ENCODE data around the gene PMPCA. TPM values are rescaled to one million over a fixed set of nuclear protein-coding genes. Genes with fewer than 3 reads are reported as not detected.

Gene PMPCA
- polyA plus RNA-seq, 1 of the 3 experiments (the other 2 are of a cell fraction), result 125 TPM

- TF ChIP-seq, protein P1, sequence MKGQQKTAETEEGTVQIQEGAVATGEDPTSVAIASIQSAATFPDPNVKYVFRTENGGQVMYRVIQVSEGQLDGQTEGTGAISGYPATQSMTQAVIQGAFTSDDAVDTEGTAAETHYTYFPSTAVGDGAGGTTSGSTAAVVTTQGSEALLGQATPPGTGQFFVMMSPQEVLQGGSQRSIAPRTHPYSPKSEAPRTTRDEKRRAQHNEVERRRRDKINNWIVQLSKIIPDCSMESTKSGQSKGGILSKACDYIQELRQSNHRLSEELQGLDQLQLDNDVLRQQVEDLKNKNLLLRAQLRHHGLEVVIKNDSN (IDR thresholded peaks at IDR 0.05; ENCODE audit: borderline replicate concordance, low read depth), result no peak
- TF ChIP-seq REST (IDR thresholded peaks at IDR 0.05; ENCODE audit: low read depth, low read length) (no peak), YY1 (IDR thresholded peaks at IDR 0.05; ENCODE audit: low read depth) (no peak), RXRA (IDR thresholded peaks at IDR 0.05; ENCODE audit: borderline replicate concordance, low read depth) (no peak), EP300 (IDR thresholded peaks at IDR 0.05; ENCODE audit: borderline replicate concordance in 1 of 2, low read depth in 1 of 2, low read length in 1 of 2) (no peak), CHD2 (IDR thresholded peaks at IDR 0.05; ENCODE audit: low read length, partially characterized antibody) (no peak)
- 91% methylated on average over 9 of the region's 18 CpGs for WGBS (ENCODE audit: low lambda C conversion rate)
- CTCF ChIA-PET, result interaction anchor here (1.3 to 3.9 kb wide), 4 partner anchors 15 to 66 kb away, joined by 3 to 15 read pairs (median 4); partner anchors contain the start of genes DNLZ and SNAPC4
Measured at GRCh38 chr9:136379003-136379287, 31.5 kb upstream of the PMPCA start.

GRCh38 chr9:136379401-136379800, 31.1 kb upstream of the PMPCA start:
- Histone ChIP-seq H3K9ac (no peak overlapping the region), H3K4me1 (ENCODE audit: control insufficient read depth in 1 of 2, insufficient read depth in 2 of 2, low read depth in 1 of 2, low read length in 1 of 2) (peaks cover 0 to 17% of the 10 kb centered on the region in 2 experiments; a peak in 1 of 4 replicates), H3K9me2 (no peaks in the 10 kb centered on the region), H3K36me3 (replicated peaks in 1 of 2; ENCODE audit: control insufficient read depth in 1 of 2, insufficient read depth in 2 of 2, low read length in 1 of 2) (peaks cover 1 to 78% of the 10 kb centered on the region in 2 experiments), H3K4me2 (no peak overlapping the region), H3K27me3 (ENCODE audit: insufficient read depth) (no peaks in the 10 kb centered on the region), H3K9me3 (no peaks in the 10 kb centered on the region), H3K79me2 (ENCODE audit: insufficient read depth) (no peaks in the 10 kb centered on the region), H3K27ac (ENCODE audit: low read depth in 2 of 2, low read length in 1 of 2) (no peak overlapping the region), H4K20me1 (ENCODE audit: insufficient read depth) (no peaks in the 10 kb centered on the region), H3K4me3 (ENCODE audit: low read depth in 2 of 2, low read length in 1 of 2) (no peak overlapping the region), H2AFZ (ENCODE audit: low read depth) (no peak overlapping the region), H3F3A (replicated peaks; ENCODE audit: insufficient read depth) (no peaks in the 10 kb centered on the region)
- ChIA-PET CTCF (interaction anchor here (1.3 to 3.9 kb wide), 4 partner anchors 16 to 66 kb away, joined by 3 to 15 read pairs (median 4); partner anchors contain the start of genes DNLZ and SNAPC4), POLR2A (no interaction called here)
- no peak for DNase-seq
- 100% methylated on average over 4 of the region's 11 CpGs for WGBS (ENCODE audit: low lambda C conversion rate)
- no peak for TF ChIP-seq FOSL2 (IDR thresholded peaks at IDR 0.05; ENCODE audit: borderline replicate concordance, low read depth)
- TF ChIP-seq POLR2AphosphoS5 (IDR thresholded peaks at IDR 0.05; ENCODE audit: low read depth, low read length), result no peak
- no peak for TF ChIP-seq USF2 (IDR thresholded peaks at IDR 0.05; ENCODE audit: borderline replicate concordance, low read depth, low read length)
- no peak for TF ChIP-seq RXRA (IDR thresholded peaks at IDR 0.05; ENCODE audit: borderline replicate concordance, low read depth)
- TF ChIP-seq TAF1 (IDR thresholded peaks at IDR 0.05; ENCODE audit: borderline replicate concordance, low read depth, low read length), result no peak
- TF ChIP-seq, protein P2, sequence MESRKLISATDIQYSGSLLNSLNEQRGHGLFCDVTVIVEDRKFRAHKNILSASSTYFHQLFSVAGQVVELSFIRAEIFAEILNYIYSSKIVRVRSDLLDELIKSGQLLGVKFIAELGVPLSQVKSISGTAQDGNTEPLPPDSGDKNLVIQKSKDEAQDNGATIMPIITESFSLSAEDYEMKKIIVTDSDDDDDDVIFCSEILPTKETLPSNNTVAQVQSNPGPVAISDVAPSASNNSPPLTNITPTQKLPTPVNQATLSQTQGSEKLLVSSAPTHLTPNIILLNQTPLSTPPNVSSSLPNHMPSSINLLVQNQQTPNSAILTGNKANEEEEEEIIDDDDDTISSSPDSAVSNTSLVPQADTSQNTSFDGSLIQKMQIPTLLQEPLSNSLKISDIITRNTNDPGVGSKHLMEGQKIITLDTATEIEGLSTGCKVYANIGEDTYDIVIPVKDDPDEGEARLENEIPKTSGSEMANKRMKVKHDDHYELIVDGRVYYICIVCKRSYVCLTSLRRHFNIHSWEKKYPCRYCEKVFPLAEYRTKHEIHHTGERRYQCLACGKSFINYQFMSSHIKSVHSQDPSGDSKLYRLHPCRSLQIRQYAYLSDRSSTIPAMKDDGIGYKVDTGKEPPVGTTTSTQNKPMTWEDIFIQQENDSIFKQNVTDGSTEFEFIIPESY (IDR thresholded peaks at IDR 0.05; ENCODE audit: borderline replicate concordance, low read depth), result no peak
- no peak for TF ChIP-seq EP300 (IDR thresholded peaks at IDR 0.05; ENCODE audit: borderline replicate concordance in 1 of 2, low read depth in 1 of 2, low read length in 1 of 2)
- TF ChIP-seq, protein P1 (IDR thresholded peaks at IDR 0.05; ENCODE audit: borderline replicate concordance, low read depth), result no peak
- no peak for TF ChIP-seq NRF1 (IDR thresholded peaks at IDR 0.05; ENCODE audit: low read depth, low read length)
- TF ChIP-seq RAD21 (IDR thresholded peaks at IDR 0.05; ENCODE audit: low read length), result no peak
- no peak for TF ChIP-seq MEF2A (IDR thresholded peaks at IDR 0.05; ENCODE audit: borderline replicate concordance, low read depth)
- no peak for TF ChIP-seq MAX (IDR thresholded peaks at IDR 0.05; ENCODE audit: low read depth)
- TF ChIP-seq SIN3A (IDR thresholded peaks at IDR 0.05; ENCODE audit: borderline replicate concordance, low read depth, low read length), result no peak
- no peak for TF ChIP-seq NFIC (IDR thresholded peaks at IDR 0.05; ENCODE audit: borderline replicate concordance)
- no peak for TF ChIP-seq RCOR1 (IDR thresholded peaks at IDR 0.05; ENCODE audit: low read length)
- no peak for TF ChIP-seq YY1 (IDR thresholded peaks at IDR 0.05; ENCODE audit: low read depth)

More at GRCh38 chr9:136379003-136379287, 31.5 kb upstream of the PMPCA start:
- no peak for DNase-seq
- Histone ChIP-seq H3K4me2 (no peak overlapping the region), H3F3A (replicated peaks; ENCODE audit: insufficient read depth) (no peaks in the 10 kb centered on the region), H4K20me1 (ENCODE audit: insufficient read depth) (no peaks in the 10 kb centered on the region), H3K4me3 (ENCODE audit: low read depth in 2 of 2, low read length in 1 of 2) (no peak overlapping the region), H3K27me3 (ENCODE audit: insufficient read depth) (no peaks in the 10 kb centered on the region), H3K9me3 (no peaks in the 10 kb centered on the region), H3K9ac (no peak overlapping the region), H3K79me2 (ENCODE audit: insufficient read depth) (no peaks in the 10 kb centered on the region), H3K9me2 (no peaks in the 10 kb centered on the region), H2AFZ (ENCODE audit: low read depth) (no peak overlapping the region), H3K27ac (ENCODE audit: low read depth in 2 of 2, low read length in 1 of 2) (no peak overlapping the region), H3K4me1 (ENCODE audit: control insufficient read depth in 1 of 2, insufficient read depth in 2 of 2, low read depth in 1 of 2, low read length in 1 of 2) (peaks cover 0 to 22% of the 10 kb centered on the region in 2 experiments; a peak in 1 of 4 replicates), H3K36me3 (replicated peaks in 1 of 2; ENCODE audit: control insufficient read depth in 1 of 2, insufficient read depth in 2 of 2, low read length in 1 of 2) (peaks cover 0 to 73% of the 10 kb centered on the region in 2 experiments)
- POLR2A ChIA-PET, result no interaction called here

Data from SK-N-SH (cell line).